Stimulated activated CD8-positive, alpha-beta memory T cell treated with anti-CD3 and anti-CD28 coated beads, Interleukin-15, amount 100 ng/mL, for 24 hours (primary cell): ENCODE results near the gene WDR62.

Experiments
- DNase-seq: peaks from one replicate; pipeline ENCODE4 v3.0.0-alpha.2; 2020; ENCODE audit warnings: low read depth

The WDR62 gene

DNA sequence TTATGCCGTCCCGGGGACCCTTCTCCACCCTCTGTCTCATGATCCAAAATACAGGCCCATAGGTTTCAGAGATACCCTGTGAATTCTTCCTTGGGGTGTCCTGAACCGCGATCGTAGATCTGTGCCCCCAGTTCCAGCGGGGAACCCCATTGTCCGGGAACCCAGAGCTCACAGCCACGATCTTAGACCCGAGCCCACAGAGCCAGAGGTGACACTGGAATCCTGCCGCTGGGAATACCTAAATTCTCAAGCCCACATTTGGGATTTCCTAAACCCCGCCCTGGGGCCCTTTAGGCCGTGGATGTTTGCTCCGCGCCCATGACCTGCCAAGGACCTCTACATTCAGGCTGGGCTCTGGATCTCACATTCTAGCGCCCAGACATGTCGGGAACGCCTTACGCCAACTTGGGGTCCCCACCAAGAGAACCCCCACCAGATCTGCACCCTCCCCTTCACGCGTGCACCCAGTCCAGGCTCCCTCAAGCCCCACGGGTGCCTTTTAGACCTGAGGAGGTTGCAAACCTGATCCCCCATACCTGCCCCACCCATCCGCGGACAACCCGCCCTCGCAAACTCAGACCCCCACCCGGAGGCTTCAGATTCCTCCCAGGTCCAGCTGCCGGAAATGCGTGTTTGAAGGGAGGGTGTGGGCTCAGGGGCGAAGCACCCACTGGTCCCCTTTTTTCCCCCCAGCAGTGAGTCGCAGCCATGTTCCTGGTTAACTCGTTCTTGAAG, 85.8 kb downstream of the WDR62 start:
- DNase-seq = no peak

- DNase-seq = peak; percentile 83
Observed at GRCh38 chr19:36141039-36141927, 86.6 kb downstream of the WDR62 start.

- DNase-seq = no peak
Observed at GRCh38 chr19:36142046-36142445, 87.3 kb downstream of the WDR62 start.

- DNase-seq = no peak
Observed at GRCh38 chr19:36142496-36142895, 87.8 kb downstream of the WDR62 start.

GRCh38 chr19:36144624-36145023, 89.9 kb downstream of the WDR62 start:
- DNase-seq = no peak

DNA sequence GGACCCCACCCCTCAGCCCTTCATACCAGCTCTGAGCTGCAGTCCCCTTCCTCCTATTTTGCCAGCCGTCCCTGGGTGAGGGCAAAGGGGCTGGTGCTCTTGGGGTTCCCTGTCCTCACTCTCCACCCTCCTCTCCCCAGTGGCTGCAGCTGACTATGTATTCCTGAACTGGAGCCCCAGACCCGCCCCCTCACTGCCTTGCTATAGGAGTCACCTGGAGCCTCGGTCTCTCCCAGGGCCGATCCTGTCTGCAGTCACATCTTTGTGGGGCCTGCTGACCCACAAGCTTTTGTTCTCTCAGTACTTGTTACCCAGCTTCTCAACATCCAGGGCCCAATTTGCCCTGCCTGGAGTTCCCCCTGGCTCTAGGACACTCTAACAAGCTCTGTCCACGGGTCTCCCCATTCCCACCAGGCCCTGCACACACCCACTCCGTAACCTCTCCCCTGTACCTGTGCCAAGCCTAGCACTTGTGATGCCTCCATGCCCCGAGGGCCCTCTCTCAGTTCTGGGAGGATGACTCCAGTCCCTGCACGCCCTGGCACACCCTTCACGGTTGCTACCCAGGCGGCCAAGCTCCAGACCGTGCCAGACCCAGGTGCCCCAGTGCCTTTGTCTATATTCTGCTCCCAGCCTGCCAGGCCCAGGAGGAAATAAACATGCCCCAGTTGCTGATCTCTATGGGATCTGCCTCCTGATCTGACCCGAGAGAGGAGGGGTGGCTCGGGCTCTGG, 95.1 kb downstream of the WDR62 start:
- no peak for DNase-seq

DNA sequence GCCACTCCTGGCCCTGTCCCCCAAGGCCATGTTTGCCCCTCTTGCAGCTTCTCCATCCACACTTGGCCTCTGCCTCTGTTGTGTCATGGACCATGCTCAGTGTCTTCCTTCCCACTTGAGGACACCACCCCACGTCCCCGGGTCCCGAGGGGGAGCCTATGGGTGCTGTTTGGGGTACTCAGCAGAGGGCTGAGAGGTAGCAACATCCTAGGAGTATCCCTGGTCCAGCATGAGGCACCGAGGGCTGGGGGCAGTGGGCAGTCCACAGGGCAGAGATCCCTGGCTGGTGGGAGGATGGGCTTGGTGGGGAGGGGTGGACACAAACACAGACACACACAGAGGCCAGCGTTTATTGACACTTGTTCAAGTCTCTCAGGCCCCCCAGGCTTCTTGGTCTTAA, 95.9 kb downstream of the WDR62 start:
- no peak for DNase-seq

DNA sequence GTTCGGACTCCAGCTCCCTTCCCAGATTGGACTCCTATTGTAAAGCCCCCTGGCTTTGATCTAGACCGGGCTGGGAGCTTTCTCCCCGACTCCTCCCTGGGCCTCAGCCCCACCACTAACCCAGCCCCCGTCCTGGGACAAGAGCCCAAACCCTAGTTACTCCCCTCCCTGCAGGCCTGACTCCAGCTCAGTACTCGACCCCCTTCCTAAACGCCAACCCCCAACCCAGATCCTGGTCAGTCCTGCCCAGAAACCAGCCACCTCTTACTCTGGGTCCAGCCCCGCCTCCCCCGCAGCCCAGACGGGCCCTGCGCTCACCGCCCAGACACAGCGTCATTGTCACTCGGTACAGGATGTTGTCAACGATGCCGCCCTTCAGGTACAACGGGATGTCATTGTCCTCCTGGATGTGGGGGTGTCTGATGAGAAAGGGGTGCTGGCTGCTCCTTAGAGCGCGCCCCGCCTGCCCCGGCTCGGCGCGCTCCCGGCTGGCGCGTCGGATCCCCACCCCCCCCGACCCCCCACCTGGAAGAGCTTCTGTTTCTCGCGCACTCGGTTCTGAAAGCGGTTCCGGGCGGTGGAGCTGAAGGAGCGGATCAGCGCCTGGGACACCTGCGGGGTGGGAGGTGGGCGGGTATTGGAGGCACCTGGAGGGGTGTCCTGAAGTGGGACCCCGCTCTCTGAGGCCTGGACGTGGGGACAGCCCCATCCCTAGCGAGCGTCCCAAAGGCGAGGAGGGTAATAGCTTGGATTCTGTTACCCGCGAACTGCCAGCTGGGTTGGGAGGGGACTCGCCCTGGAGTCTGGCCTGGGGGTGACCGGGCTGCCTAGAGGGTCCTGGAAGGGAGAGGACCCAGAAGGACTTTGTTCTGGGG, 96.7 kb downstream of the WDR62 start:
- DNase-seq = no peak

DNA sequence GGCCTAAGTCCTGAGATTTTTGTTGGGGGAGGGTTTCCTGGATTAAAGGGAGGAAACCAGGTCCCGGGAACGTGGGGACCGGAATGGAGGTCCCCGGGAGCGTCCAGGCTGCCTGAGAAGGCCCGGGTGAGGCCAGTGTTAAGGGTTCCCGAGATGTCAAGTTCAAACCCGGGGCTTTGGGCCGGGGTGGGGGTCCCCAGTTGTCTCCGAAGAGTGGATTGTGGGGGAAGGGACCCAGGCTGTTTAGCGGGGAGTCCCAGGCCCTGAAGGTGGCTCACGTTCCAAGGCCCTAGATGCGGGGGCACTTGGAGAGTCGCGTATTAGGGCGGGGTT, 97.3 kb downstream of the WDR62 start:
- DNase-seq = no peak

GRCh38 chr19:36152352-36153091, 97.8 kb downstream of the WDR62 start, which contains the start of gene COX7A1:
Gene COX7A1, minus strand, starts transcription at chr19:36152447. Its CDS starts 40 bp downstream, at chr19:36152407.
- DNase-seq = no peak

GRCh38 chr19:36153126-36153525, 98.4 kb downstream of the WDR62 start:
- DNase-seq = no peak
